Measurements from ENCODE around the gene LRRN2.

- TF ChIP-seq, protein P1, sequence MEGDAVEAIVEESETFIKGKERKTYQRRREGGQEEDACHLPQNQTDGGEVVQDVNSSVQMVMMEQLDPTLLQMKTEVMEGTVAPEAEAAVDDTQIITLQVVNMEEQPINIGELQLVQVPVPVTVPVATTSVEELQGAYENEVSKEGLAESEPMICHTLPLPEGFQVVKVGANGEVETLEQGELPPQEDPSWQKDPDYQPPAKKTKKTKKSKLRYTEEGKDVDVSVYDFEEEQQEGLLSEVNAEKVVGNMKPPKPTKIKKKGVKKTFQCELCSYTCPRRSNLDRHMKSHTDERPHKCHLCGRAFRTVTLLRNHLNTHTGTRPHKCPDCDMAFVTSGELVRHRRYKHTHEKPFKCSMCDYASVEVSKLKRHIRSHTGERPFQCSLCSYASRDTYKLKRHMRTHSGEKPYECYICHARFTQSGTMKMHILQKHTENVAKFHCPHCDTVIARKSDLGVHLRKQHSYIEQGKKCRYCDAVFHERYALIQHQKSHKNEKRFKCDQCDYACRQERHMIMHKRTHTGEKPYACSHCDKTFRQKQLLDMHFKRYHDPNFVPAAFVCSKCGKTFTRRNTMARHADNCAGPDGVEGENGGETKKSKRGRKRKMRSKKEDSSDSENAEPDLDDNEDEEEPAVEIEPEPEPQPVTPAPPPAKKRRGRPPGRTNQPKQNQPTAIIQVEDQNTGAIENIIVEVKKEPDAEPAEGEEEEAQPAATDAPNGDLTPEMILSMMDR (IDR thresholded peaks at IDR 0.05; ENCODE audit: extremely low read depth in 1 of 2, insufficient read depth in 1 of 2, low read depth in 1 of 2, low read length in 2 of 2), result no peak
- TF ChIP-seq POLR2A (IDR thresholded peaks at IDR 0.05; ENCODE audit: low read depth, low read length) (no peak), MYC (IDR thresholded peaks at IDR 0.05; ENCODE audit: low read depth, low read length) (no peak)
Measured at GRCh38 chr1:204692325-204692840, 6.8 kb upstream of the LRRN2 start.
